ENCODE data around the gene OSBPL9.

The OSBPL9 gene

GRCh38 chr1:51760872-51761271 lies 144.0 kb downstream of the OSBPL9 start:
- no peaks in the 10 kb centered on the region for H3K27me3 Mint-ChIP-seq (ENCODE audit: low read depth, poor library complexity)
- peaks cover 36% of the 10 kb centered on the region for H3K36me3 Mint-ChIP-seq (ENCODE audit: low read depth)
- no peak overlapping the region for H3K4me3 Mint-ChIP-seq
- peak overlapping the region; percentile 2 for H3K27ac Mint-ChIP-seq
- no peak for TF ChIP-seq CTCF (IDR thresholded peaks at IDR 0.05)
- DNase-seq: no peak
- H3K4me1 Mint-ChIP-seq: no peaks in the 10 kb centered on the region
- H3K9me3 Mint-ChIP-seq: no peaks in the 10 kb centered on the region

DNA sequence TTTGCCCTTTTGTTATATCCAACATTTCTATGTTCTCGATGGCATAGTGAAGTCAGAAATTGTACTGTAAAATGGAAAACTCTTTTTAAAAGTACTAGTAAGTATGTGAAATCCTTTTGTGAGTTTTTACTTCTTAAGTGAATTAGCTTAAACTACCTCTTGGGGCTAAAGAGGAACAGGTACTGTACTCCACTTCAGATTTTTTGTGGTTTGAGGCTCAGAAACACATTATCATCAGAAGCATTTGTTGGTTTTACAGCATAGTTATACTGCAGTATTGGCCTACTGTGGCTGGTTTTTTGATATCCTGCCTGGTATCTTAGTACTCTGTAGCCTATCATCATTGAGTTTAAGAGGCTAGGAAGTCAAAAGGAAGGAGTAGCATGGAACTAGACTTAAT lies 144.5 kb downstream of the OSBPL9 start:
- Mint-ChIP-seq H3K27me3 (ENCODE audit: low read depth, poor library complexity) (no peaks in the 10 kb centered on the region), H3K4me3 (no peak overlapping the region), H3K4me1 (no peaks in the 10 kb centered on the region), H3K36me3 (ENCODE audit: low read depth) (peaks cover 38% of the 10 kb centered on the region), H3K27ac (no peak overlapping the region), H3K9me3 (no peaks in the 10 kb centered on the region)
- no peak for DNase-seq
- no peak for TF ChIP-seq CTCF (IDR thresholded peaks at IDR 0.05)

DNA sequence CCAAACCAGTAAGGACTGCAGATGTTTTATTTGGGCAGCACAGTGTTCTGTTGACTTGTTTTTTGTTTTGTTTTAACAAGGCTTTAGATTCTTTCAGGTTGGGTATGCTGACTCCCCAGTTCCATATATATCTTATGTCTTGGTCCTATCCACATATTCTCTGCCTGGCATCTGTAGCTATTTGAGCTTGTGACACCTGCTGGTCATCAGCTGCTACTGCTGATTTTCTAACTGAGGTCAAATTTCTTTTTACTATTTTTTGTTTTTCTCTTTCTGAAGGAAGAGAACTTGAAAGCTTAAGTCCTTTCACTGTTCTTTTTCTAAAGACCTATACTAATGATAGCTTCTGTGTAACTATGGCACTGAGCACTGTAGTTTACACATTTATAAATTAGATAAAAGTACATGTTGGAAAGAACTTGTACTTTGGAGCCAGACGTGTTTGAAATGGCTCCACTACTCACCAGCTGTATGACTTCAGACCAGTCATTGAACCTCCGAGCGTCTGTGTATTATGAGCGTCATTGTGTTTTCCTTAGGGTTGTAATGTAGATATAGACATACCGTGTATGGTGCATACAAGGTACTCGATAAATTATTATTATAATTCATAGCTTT lies 152.2 kb downstream of the OSBPL9 start:
- peaks cover 76% of the 10 kb centered on the region for H3K36me3 Mint-ChIP-seq (ENCODE audit: low read depth)
- H3K9me3 Mint-ChIP-seq: no peaks in the 10 kb centered on the region
- peak; percentile 4 for DNase-seq
- H3K4me3 Mint-ChIP-seq: no peak overlapping the region
- H3K27me3 Mint-ChIP-seq (ENCODE audit: low read depth, poor library complexity): no peaks in the 10 kb centered on the region
- H3K4me1 Mint-ChIP-seq: no peaks in the 10 kb centered on the region
- H3K27ac Mint-ChIP-seq: no peak overlapping the region
- TF ChIP-seq CTCF (IDR thresholded peaks at IDR 0.05): peak; percentile 71

DNA sequence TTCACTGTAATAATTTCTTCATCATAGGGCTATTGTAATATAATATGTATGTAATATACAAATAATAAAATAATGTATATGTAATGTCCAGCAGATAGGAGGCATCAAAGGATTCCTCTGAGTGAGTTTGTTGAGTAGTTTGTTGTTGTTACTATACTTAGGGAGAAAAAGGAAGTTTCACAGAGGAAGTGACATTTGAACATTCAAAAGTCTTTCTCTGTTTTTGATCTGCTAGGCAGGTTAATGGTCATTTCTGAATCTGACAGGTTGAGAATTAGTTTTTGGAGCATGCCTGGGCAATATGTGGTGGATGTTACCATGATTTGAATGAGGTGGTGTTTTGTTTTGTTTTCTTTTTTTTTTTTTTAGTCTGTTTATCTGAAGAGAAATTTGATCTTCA lies 159.5 kb downstream of the OSBPL9 start:
- Mint-ChIP-seq H3K9me3 (no peaks in the 10 kb centered on the region), H3K36me3 (ENCODE audit: low read depth) (peaks cover 85% of the 10 kb centered on the region), H3K4me3 (no peak overlapping the region), H3K4me1 (peaks cover 9% of the 10 kb centered on the region), H3K27ac (peak overlapping the region; percentile 47), H3K27me3 (ENCODE audit: low read depth, poor library complexity) (no peaks in the 10 kb centered on the region)
- TF ChIP-seq CTCF (IDR thresholded peaks at IDR 0.05): no peak
- DNase-seq: no peak

DNA sequence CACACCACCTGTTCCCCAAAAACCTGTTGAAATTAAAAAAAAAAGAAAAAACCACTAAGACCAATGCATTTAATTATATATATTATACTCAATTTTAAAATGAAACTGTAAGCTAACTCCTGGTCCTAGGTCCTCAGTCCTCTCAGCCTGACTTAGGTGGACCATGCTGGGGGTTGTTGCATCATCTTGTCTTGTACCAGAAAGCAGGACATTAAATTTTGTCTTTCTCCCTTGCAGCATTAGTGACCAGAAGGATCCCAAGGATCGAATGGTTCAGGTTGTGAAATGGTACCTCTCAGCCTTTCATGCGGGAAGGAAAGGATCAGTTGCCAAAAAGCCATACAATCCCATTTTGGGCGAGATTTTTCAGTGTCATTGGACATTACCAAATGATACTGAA lies 164.0 kb downstream of the OSBPL9 start:
- DNase-seq: no peak
- no peaks in the 10 kb centered on the region for H3K27me3 Mint-ChIP-seq (ENCODE audit: low read depth, poor library complexity)
- peaks cover 80% of the 10 kb centered on the region for H3K36me3 Mint-ChIP-seq (ENCODE audit: low read depth)
- no peak overlapping the region for H3K4me3 Mint-ChIP-seq
- H3K27ac Mint-ChIP-seq: no peak overlapping the region
- no peak for TF ChIP-seq CTCF (IDR thresholded peaks at IDR 0.05)
- no peaks in the 10 kb centered on the region for H3K9me3 Mint-ChIP-seq
- H3K4me1 Mint-ChIP-seq: peaks cover 8% of the 10 kb centered on the region

GRCh38 chr1:51784997-51785421 lies 168.1 kb downstream of the OSBPL9 start:
- Mint-ChIP-seq H3K27ac (no peak overlapping the region), H3K27me3 (ENCODE audit: low read depth, poor library complexity) (no peaks in the 10 kb centered on the region), H3K36me3 (ENCODE audit: low read depth) (peaks cover 77% of the 10 kb centered on the region), H3K4me3 (no peak overlapping the region), H3K9me3 (no peaks in the 10 kb centered on the region), H3K4me1 (no peaks in the 10 kb centered on the region)
- no peak for TF ChIP-seq CTCF (IDR thresholded peaks at IDR 0.05)
- no peak for DNase-seq
